MV-4-11 (cell line): ENCODE data around the gene SLC6A20.

ENCODE experiments used
- DNase-seq: peaks from one replicate; lab custom pipeline; 2025; lab: John Stamatoyannopoulos, UW

The SLC6A20 gene

GRCh38 chr3:45719655-45720487, 76.5 kb downstream of the SLC6A20 start:
- DNase-seq: no peak

GRCh38 chr3:45716790-45717336, 79.5 kb downstream of the SLC6A20 start:
- DNase-seq: no peak

GRCh38 chr3:45715945-45716344, 80.4 kb downstream of the SLC6A20 start:
- peak; percentile 14 for DNase-seq

GRCh38 chr3:45712434-45713110, 83.8 kb downstream of the SLC6A20 start:
- DNase-seq: no peak

GRCh38 chr3:45711931-45712330, 84.4 kb downstream of the SLC6A20 start:
- peak; percentile 57 for DNase-seq

- no peak for DNase-seq
Observed at GRCh38 chr3:45705839-45706808, 90.2 kb downstream of the SLC6A20 start.
